Measurements from ENCODE around the gene HDAC9.

HDAC9 gene

DNA sequence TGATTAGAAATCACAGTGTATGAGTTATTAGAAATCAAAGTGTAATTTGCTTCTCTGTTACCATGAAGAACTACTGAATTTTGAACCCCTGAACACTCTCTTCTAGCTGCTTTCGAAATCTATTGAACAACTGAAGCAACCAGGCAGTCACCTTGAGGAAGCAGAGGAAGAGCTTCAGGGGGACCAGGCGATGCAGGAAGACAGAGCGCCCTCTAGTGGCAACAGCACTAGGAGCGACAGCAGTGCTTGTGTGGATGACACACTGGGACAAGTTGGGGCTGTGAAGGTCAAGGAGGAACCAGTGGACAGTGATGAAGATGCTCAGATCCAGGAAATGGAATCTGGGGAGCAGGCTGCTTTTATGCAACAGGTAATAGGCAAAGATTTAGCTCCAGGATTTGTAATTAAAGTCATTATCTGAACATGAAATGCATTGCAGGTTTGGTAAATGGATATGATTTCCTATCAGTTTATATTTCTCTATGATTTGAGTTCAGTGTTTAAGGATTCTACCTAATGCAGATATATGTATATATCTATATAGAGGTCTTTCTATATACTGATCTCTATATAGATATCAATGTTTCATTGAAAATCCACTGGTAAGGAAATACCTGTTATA lies 170.7 kb downstream of the HDAC9 start:
- peak; percentile 43 for DNase-seq (ENCODE audit: low read depth)

- DNase-seq (ENCODE audit: low read depth), result no peak
These were observed 171.9 kb downstream of the HDAC9 start for GRCh38 chr7:18667466-18667865.

DNA sequence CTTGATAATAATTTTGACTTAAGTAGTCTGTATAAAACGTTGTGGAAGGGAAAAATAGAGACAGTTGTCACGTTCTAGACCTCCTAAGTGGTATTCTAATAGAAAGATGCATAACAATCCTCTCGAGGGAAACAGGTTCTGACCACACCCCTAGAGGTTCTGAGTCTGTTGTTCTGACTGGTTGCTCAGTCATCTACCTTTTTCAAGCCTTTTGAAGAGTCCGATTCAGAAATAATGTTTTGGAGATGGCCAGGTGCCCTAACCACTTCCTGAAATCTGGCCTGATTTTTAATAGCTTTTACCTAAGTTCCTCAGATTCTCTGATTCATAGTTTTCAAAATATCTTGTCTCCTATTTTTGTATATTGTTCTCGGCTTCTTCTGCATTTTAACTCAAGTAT lies 175.6 kb downstream of the HDAC9 start:
- no peak for DNase-seq (ENCODE audit: low read depth)

DNA sequence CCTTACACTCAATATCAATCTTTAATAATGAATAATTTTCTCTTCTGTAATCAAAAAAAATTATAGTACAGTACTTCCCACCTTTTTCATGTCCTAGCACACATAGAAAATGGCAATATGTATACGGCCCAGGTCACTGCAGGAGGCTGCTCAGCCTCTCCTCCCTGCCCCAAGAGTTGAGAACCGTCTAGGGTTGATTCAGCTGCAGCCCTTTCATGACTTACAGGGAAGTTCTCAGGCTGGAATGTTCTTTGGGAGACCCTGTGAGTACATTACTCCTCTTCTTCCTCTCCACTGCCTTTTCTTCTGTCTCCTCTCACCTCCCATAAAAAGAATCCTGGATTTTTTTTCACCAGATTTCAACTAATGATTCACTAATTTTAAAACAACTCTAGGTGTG lies 180.0 kb downstream of the HDAC9 start:
- DNase-seq (ENCODE audit: low read depth), result no peak

DNA sequence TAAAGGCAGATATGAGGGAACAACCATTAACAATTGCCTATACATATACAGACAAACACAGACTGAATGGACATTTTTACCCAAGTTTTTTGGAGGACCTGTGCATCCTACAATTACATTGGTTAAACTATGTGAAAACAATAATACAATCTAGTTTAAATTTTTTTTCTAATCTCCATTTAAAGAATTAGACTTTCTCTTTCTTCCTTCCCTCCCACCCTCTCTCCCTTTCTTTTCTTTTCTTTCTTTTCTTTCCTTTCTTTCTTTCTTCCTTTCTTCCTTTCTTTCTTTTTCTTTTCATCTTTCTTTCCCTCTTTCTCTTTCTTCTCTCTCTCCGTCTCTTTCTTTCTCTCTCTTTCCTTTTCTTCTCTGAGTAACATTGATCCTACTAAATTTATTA lies 183.7 kb downstream of the HDAC9 start:
- no peak for DNase-seq (ENCODE audit: low read depth)

- no peak for DNase-seq (ENCODE audit: low read depth)
These were observed 185.0 kb downstream of the HDAC9 start for GRCh38 chr7:18680576-18680975.

GRCh38 chr7:18684916-18685315 lies 189.4 kb downstream of the HDAC9 start:
- DNase-seq (ENCODE audit: low read depth), result no peak

- DNase-seq (ENCODE audit: low read depth), result no peak
These were observed 190.4 kb downstream of the HDAC9 start for GRCh38 chr7:18685971-18686370.

DNA sequence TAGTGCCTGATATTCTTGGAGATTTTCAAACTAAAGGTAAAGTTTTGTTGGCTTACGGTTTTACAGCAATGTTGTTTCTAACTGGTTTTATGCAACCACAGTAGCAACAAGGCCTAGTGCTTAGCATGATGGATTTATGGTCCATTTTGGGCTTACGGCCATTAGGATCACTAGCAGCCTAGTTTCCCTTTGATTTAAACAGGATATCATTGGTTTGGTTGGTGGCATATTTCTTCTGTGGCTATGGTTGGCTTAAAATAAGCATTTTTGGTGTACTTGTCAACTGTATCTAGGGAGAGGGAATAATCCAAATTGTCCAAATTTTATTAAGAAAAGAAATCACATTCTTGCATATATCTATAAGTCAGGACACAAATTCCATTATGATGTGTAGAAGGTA lies 194.0 kb downstream of the HDAC9 start:
- DNase-seq (ENCODE audit: low read depth), result no peak

- no peak for DNase-seq (ENCODE audit: low read depth)
These were observed 197.9 kb downstream of the HDAC9 start for GRCh38 chr7:18693406-18693805.

DNA sequence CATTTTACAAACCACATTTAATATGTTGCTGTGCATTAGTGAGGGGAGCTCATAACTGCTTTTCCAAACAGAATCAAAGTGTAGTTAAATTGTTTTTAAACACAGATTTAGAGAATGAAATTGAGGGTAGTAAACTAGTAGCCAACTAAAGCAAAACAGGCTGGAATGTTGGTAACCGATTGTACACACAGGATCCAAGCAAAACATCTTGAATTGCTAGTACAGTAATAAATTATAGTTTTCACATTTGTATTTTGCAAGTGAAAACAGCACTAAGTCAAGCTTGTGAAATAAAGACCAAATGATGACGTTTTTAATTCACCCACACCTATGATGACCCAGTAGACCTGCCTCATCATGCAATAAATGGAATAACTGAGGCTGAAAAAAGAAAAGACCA lies 198.3 kb downstream of the HDAC9 start:
- no peak for DNase-seq (ENCODE audit: low read depth)

GRCh38 chr7:18694484-18694883 lies 198.9 kb downstream of the HDAC9 start:
- DNase-seq (ENCODE audit: low read depth), result no peak

- no peak for DNase-seq (ENCODE audit: low read depth)
These were observed 199.4 kb downstream of the HDAC9 start for GRCh38 chr7:18694911-18695310.

- no peak for DNase-seq (ENCODE audit: low read depth)
These were observed 202.7 kb downstream of the HDAC9 start for GRCh38 chr7:18698258-18698734.

GRCh38 chr7:18700147-18700546 lies 204.6 kb downstream of the HDAC9 start:
- DNase-seq (ENCODE audit: low read depth), result no peak

GRCh38 chr7:18702071-18702829 lies 206.7 kb downstream of the HDAC9 start:
- no peak for DNase-seq (ENCODE audit: low read depth)

DNA sequence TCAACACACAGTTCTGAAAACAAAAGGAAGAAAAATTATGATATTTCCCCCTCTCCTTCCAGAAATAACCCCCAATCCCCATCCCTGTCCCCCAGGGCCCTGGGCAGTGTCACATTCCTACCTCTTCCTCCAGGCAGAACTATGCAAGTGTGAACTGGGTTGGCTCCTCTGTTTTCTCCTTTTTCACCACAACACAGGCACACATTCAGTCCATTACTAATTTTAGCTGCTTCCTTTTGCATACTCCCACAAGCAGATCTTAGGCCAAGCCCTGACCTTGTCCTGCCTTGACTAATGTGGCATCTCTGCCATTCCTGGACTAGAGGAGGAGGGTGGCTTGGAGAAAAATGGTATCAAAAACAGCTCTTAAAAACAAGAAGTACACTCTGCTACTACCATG lies 208.1 kb downstream of the HDAC9 start:
- DNase-seq (ENCODE audit: low read depth), result no peak

- no peak for DNase-seq (ENCODE audit: low read depth)
These were observed 211.1 kb downstream of the HDAC9 start for GRCh38 chr7:18706670-18707069.

DNA sequence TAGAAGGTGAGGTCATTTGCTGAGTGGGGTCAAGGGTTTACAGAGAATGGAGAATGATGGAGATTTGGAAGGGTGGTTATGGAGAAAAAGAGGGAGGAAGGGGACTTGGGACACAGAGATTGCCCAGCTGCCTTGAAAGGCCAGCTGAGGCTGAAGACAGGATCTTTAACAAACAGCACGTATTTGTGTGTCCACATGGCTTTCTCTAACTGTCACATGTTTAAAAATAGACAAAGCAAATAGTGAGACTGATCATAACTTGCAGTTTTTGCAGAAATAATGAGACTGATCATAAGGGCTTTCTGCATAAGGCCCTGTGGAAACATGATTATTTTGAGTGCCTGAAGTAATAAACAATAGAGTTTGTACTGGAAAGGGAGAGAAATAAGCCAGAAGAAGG lies 212.7 kb downstream of the HDAC9 start:
- DNase-seq (ENCODE audit: low read depth), result no peak

GRCh38 chr7:18715988-18716387 lies 220.4 kb downstream of the HDAC9 start:
- no peak for DNase-seq (ENCODE audit: low read depth)

- DNase-seq (ENCODE audit: low read depth), result no peak
These were observed 225.9 kb downstream of the HDAC9 start for GRCh38 chr7:18721429-18721828.

DNA sequence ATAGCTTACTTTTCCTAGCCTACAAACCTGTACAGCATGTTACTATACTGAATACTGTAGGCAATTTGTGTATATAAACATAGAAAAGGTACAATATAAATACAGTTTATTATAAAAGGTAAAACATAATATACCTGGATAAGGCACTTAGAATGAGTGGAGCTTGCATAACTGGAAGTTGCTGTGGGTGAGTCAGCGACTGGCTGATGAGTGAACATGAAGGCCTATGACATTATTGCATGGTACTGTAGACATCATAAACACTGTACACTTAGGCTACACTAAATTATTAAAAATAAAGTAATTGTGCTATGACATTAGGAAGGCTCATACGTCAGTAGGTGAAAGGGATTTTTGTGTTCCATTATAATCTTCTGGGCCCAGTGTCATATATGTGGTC lies 228.8 kb downstream of the HDAC9 start:
- no peak for DNase-seq (ENCODE audit: low read depth)

- no peak for DNase-seq (ENCODE audit: low read depth)
These were observed 231.7 kb downstream of the HDAC9 start for GRCh38 chr7:18727115-18727870.
